ENCODE measurements around the gene C2CD3.
A peak's percentile ranks its signal among the peaks of the same experiment; 100 is the strongest.
"Not testable (repeated sequence)": the region's sequence is repeated elsewhere in the genome, so short reads cannot be mapped to it uniquely, and the experiment has no call there.

C2CD3 gene

GRCh38 chr11:74139919-74140431, 30.8 kb downstream of the C2CD3 start:
- H3K9me3 ChIP-seq (ENCODE audit: control insufficient read depth in 2 of 2, low read length in 2 of 2); H3K4me3 ChIP-seq (ENCODE audit: low read length in 2 of 2); H3K36me3 ChIP-seq (ENCODE audit: control insufficient read depth in 2 of 2, insufficient read depth in 2 of 2, low read length in 2 of 2); H3K4me1 ChIP-seq (ENCODE audit: control insufficient read depth, insufficient read depth, low read length); H3K9ac ChIP-seq (ENCODE audit: low read length in 2 of 2); H3K27me3 ChIP-seq (ENCODE audit: control insufficient read depth in 1 of 2, insufficient read depth in 2 of 2, low read length in 2 of 2); H3K27ac ChIP-seq (ENCODE audit: low read length): not testable (repeated sequence)

GRCh38 chr11:74139151-74139918, 31.5 kb downstream of the C2CD3 start:
- no peaks in the 10 kb centered on the region for H3K9me3 ChIP-seq (ENCODE audit: control insufficient read depth in 2 of 2, low read length in 2 of 2)
- no peaks in the 10 kb centered on the region for H3K27me3 ChIP-seq (ENCODE audit: control insufficient read depth in 1 of 2, insufficient read depth in 2 of 2, low read length in 2 of 2)
- no peaks in the 10 kb centered on the region for H3K4me1 ChIP-seq (ENCODE audit: control insufficient read depth, insufficient read depth, low read length)
- H3K27ac ChIP-seq (ENCODE audit: low read length), result peak overlapping the region; percentile 12
- H3K36me3 ChIP-seq (ENCODE audit: control insufficient read depth in 2 of 2, insufficient read depth in 2 of 2, low read length in 2 of 2), result peaks cover 0 to 4% of the 10 kb centered on the region in 2 donors
- peak overlapping the region in 1 of 2 donors; percentile 21 for H3K9ac ChIP-seq (ENCODE audit: low read length in 2 of 2)
- H3K4me3 ChIP-seq (ENCODE audit: low read length in 2 of 2), result no peak overlapping the region

GRCh38 chr11:74138572-74138971, 32.2 kb downstream of the C2CD3 start:
- no peaks in the 10 kb centered on the region for H3K27me3 ChIP-seq (ENCODE audit: control insufficient read depth in 1 of 2, insufficient read depth in 2 of 2, low read length in 2 of 2)
- H3K9me3 ChIP-seq (ENCODE audit: control insufficient read depth in 2 of 2, low read length in 2 of 2), result no peaks in the 10 kb centered on the region
- H3K9ac ChIP-seq (ENCODE audit: low read length in 2 of 2), result peak overlapping the region in 1 of 2 donors; percentile 21
- no peaks in the 10 kb centered on the region for H3K4me1 ChIP-seq (ENCODE audit: control insufficient read depth, insufficient read depth, low read length)
- peaks cover 0 to 4% of the 10 kb centered on the region in 2 donors for H3K36me3 ChIP-seq (ENCODE audit: control insufficient read depth in 2 of 2, insufficient read depth in 2 of 2, low read length in 2 of 2)
- H3K4me3 ChIP-seq (ENCODE audit: low read length in 2 of 2), result peak overlapping the region in 1 of 2 donors; percentile 0
- peak overlapping the region; percentile 1 for H3K27ac ChIP-seq (ENCODE audit: low read length)

GRCh38 chr11:74138021-74138420, 32.8 kb downstream of the C2CD3 start:
- H3K4me1 ChIP-seq (ENCODE audit: control insufficient read depth, insufficient read depth, low read length), result no peaks in the 10 kb centered on the region
- H3K9me3 ChIP-seq (ENCODE audit: control insufficient read depth in 2 of 2, low read length in 2 of 2), result no peaks in the 10 kb centered on the region
- no peaks in the 10 kb centered on the region for H3K27me3 ChIP-seq (ENCODE audit: control insufficient read depth in 1 of 2, insufficient read depth in 2 of 2, low read length in 2 of 2)
- H3K9ac ChIP-seq (ENCODE audit: low read length in 2 of 2), result no peak overlapping the region
- no peak overlapping the region for H3K4me3 ChIP-seq (ENCODE audit: low read length in 2 of 2)
- peaks cover 0 to 8% of the 10 kb centered on the region in 2 donors for H3K36me3 ChIP-seq (ENCODE audit: control insufficient read depth in 2 of 2, insufficient read depth in 2 of 2, low read length in 2 of 2)
- H3K27ac ChIP-seq (ENCODE audit: low read length), result peak overlapping the region; percentile 1

GRCh38 chr11:74135127-74135840, 35.5 kb downstream of the C2CD3 start:
- no peaks in the 10 kb centered on the region for H3K27me3 ChIP-seq (ENCODE audit: control insufficient read depth in 1 of 2, insufficient read depth in 2 of 2, low read length in 2 of 2)
- no peak overlapping the region for H3K27ac ChIP-seq (ENCODE audit: low read length)
- no peak overlapping the region for H3K4me3 ChIP-seq (ENCODE audit: low read length in 2 of 2)
- no peak overlapping the region for H3K9ac ChIP-seq (ENCODE audit: low read length in 2 of 2)
- no peaks in the 10 kb centered on the region for H3K9me3 ChIP-seq (ENCODE audit: control insufficient read depth in 2 of 2, low read length in 2 of 2)
- peaks cover 0 to 12% of the 10 kb centered on the region in 2 donors for H3K36me3 ChIP-seq (ENCODE audit: control insufficient read depth in 2 of 2, insufficient read depth in 2 of 2, low read length in 2 of 2)
- H3K4me1 ChIP-seq (ENCODE audit: control insufficient read depth, insufficient read depth, low read length), result no peaks in the 10 kb centered on the region

- no peak overlapping the region for H3K27ac ChIP-seq (ENCODE audit: low read length)
- H3K4me1 ChIP-seq (ENCODE audit: control insufficient read depth, insufficient read depth, low read length), result no peaks in the 10 kb centered on the region
- H3K36me3 ChIP-seq (ENCODE audit: control insufficient read depth in 2 of 2, insufficient read depth in 2 of 2, low read length in 2 of 2), result peaks cover 0 to 12% of the 10 kb centered on the region in 2 donors
- H3K9ac ChIP-seq (ENCODE audit: low read length in 2 of 2), result no peak overlapping the region
- H3K4me3 ChIP-seq (ENCODE audit: low read length in 2 of 2), result no peak overlapping the region
- no peaks in the 10 kb centered on the region for H3K27me3 ChIP-seq (ENCODE audit: control insufficient read depth in 1 of 2, insufficient read depth in 2 of 2, low read length in 2 of 2)
- no peaks in the 10 kb centered on the region for H3K9me3 ChIP-seq (ENCODE audit: control insufficient read depth in 2 of 2, low read length in 2 of 2)
Observed at GRCh38 chr11:74134661-74135060, 36.1 kb downstream of the C2CD3 start.

- Histone ChIP-seq H3K9me3 (ENCODE audit: control insufficient read depth in 2 of 2, low read length in 2 of 2) (no peaks in the 10 kb centered on the region), H3K27ac (ENCODE audit: low read length) (no peak overlapping the region), H3K36me3 (ENCODE audit: control insufficient read depth in 2 of 2, insufficient read depth in 2 of 2, low read length in 2 of 2) (peaks cover 0 to 12% of the 10 kb centered on the region in 2 donors), H3K4me1 (ENCODE audit: control insufficient read depth, insufficient read depth, low read length) (no peaks in the 10 kb centered on the region), H3K4me3 (ENCODE audit: low read length in 2 of 2) (no peak overlapping the region), H3K9ac (ENCODE audit: low read length in 2 of 2) (no peak overlapping the region), H3K27me3 (ENCODE audit: control insufficient read depth in 1 of 2, insufficient read depth in 2 of 2, low read length in 2 of 2) (no peaks in the 10 kb centered on the region)
Observed at GRCh38 chr11:74133436-74133835, 37.4 kb downstream of the C2CD3 start.

GRCh38 chr11:74132833-74133232, 38.0 kb downstream of the C2CD3 start:
- Histone ChIP-seq H3K36me3 (ENCODE audit: control insufficient read depth in 2 of 2, insufficient read depth in 2 of 2, low read length in 2 of 2) (peaks cover 0 to 12% of the 10 kb centered on the region in 2 donors), H3K9me3 (ENCODE audit: control insufficient read depth in 2 of 2, low read length in 2 of 2) (no peaks in the 10 kb centered on the region)

GRCh38 chr11:74129121-74129520, 41.7 kb downstream of the C2CD3 start:
- H3K36me3 ChIP-seq (ENCODE audit: control insufficient read depth in 2 of 2, insufficient read depth in 2 of 2, low read length in 2 of 2); H3K27me3 ChIP-seq (ENCODE audit: control insufficient read depth in 1 of 2, insufficient read depth in 2 of 2, low read length in 2 of 2): not testable (repeated sequence)

More at GRCh38 chr11:74132833-74133232, 38.0 kb downstream of the C2CD3 start:
- Histone ChIP-seq H3K27ac (ENCODE audit: low read length) (no peak overlapping the region), H3K27me3 (ENCODE audit: control insufficient read depth in 1 of 2, insufficient read depth in 2 of 2, low read length in 2 of 2) (no peaks in the 10 kb centered on the region), H3K4me3 (ENCODE audit: low read length in 2 of 2) (no peak overlapping the region), H3K4me1 (ENCODE audit: control insufficient read depth, insufficient read depth, low read length) (no peaks in the 10 kb centered on the region), H3K9ac (ENCODE audit: low read length in 2 of 2) (no peak overlapping the region)

GRCh38 chr11:74123008-74123448, 47.8 kb downstream of the C2CD3 start:
- Histone ChIP-seq H3K9ac (ENCODE audit: low read length in 2 of 2) (no peak overlapping the region), H3K9me3 (ENCODE audit: control insufficient read depth in 2 of 2, low read length in 2 of 2) (no peaks in the 10 kb centered on the region), H3K4me3 (ENCODE audit: low read length in 2 of 2) (no peak overlapping the region), H3K4me1 (ENCODE audit: control insufficient read depth, insufficient read depth, low read length) (no peaks in the 10 kb centered on the region), H3K27me3 (ENCODE audit: control insufficient read depth in 1 of 2, insufficient read depth in 2 of 2, low read length in 2 of 2) (no peaks in the 10 kb centered on the region), H3K36me3 (ENCODE audit: control insufficient read depth in 2 of 2, insufficient read depth in 2 of 2, low read length in 2 of 2) (peaks cover 7% of the 10 kb centered on the region in 2 donors), H3K27ac (ENCODE audit: low read length) (no peak overlapping the region)

More at GRCh38 chr11:74129121-74129520, 41.7 kb downstream of the C2CD3 start:
- H3K4me1 ChIP-seq (ENCODE audit: control insufficient read depth, insufficient read depth, low read length); H3K9ac ChIP-seq (ENCODE audit: low read length in 2 of 2); H3K9me3 ChIP-seq (ENCODE audit: control insufficient read depth in 2 of 2, low read length in 2 of 2); H3K4me3 ChIP-seq (ENCODE audit: low read length in 2 of 2); H3K27ac ChIP-seq (ENCODE audit: low read length): not testable (repeated sequence)

Measured in stomach smooth muscle (tissue), 2 donors.